NCI-H2081 (cell line): ENCODE measurements around the gene CCDC54.
"Not testable (repeated sequence)": the region's sequence is repeated elsewhere in the genome, so short reads cannot be mapped to it uniquely, and the experiment has no call there.

ENCODE experiments used
- DNase-seq, 2 experiments: peaks; one replicate each; lab custom pipeline; 2025; lab: John Stamatoyannopoulos, UW

The CCDC54 gene

GRCh38 chr3:107377151-107377550, at the start of gene CCDC54:
CCDC54 (plus strand) TSS chr3:107377439; CDS start chr3:107377588, 149 bp downstream.
- no peak for DNase-seq

DNA sequence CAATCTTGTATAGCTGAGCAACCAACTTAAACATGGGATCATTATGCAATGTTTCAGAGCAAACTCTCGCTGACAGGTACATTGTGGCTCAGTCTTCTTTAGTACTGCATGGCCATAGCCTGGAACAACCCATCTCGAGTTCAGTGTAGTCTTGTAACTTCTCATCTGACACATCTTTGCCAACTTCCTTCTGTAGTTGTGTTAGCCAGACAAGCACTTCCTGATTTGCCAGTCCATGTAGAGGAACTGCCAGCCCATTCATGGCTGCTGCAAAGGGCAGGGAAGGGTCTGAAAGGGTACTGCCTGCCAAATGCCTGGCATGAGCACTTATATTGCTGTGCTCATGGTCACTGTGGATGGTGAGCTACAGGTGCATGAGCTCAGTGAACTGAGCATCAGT, 49.2 kb upstream of the CCDC54 start:
- no peak for DNase-seq

DNA sequence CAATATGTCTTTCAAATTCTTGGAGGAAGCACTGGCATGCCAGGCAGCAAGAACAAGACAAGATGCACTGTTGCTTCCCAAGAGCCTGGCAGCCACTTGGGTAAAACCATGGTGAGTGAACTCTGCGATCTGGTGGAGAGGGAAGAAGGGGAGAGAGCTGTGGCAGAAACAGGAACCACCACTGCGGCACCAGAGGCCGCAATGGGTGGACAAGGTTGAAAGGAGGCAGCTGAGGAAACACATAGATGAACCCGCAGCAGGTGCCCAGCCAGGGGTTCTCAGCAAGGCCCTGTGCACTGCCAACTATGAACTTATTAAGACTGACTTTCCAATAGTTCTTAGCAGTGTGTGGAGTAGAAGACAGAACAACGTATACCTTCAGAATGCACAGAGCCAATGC, 48.2 kb upstream of the CCDC54 start:
- no peak for DNase-seq

- not testable (repeated sequence) for DNase-seq
Measured at GRCh38 chr3:107339690-107340089, 37.5 kb upstream of the CCDC54 start.

GRCh38 chr3:107344722-107345121, 32.5 kb upstream of the CCDC54 start:
- no peak for DNase-seq

- peak; percentile 2 to 7 for DNase-seq
Measured at GRCh38 chr3:107345822-107346405, 31.3 kb upstream of the CCDC54 start.

- no peak for DNase-seq
Measured at GRCh38 chr3:107346564-107346963, 30.7 kb upstream of the CCDC54 start.

DNA sequence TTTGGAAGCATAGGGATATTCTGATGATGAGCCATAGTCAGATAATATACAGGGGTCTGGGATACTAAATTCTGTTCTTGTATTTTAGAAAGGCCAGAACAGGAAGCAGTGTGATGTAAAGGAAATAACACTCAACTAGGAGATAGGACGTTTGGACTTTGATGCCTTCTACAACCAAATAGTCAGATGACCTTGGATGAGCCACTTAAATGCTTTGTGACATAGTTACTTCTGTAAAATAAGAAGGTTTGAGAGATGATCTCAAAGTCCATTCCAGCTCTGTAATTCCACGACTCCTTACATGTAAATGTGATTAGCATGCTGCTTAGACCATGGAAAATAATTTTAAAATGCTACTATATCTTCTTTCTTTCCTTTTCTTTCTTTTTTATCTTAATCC, 29.5 kb upstream of the CCDC54 start:
- DNase-seq, result no peak

- DNase-seq, result no peak
Measured at GRCh38 chr3:107356706-107357105, 20.5 kb upstream of the CCDC54 start.

DNA sequence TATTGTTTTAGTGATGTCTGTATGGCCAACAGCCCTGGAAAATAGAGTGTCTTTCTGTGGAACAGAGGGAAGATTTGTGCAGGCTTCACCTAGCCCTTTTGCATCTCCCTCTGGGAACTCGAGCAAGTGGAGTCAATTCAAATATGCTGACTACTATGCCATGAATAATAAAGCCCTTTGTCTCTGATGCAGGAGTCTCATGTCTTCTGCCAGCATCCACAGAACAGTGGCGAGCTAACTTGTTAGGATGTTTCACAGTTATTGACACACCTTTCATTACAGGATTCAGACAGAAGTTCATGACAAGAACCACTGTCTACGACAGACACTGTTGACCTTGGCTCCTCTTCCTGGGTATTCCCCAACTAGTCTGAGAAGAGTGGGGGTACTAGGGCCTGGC, 15.6 kb upstream of the CCDC54 start:
- no peak for DNase-seq

DNA sequence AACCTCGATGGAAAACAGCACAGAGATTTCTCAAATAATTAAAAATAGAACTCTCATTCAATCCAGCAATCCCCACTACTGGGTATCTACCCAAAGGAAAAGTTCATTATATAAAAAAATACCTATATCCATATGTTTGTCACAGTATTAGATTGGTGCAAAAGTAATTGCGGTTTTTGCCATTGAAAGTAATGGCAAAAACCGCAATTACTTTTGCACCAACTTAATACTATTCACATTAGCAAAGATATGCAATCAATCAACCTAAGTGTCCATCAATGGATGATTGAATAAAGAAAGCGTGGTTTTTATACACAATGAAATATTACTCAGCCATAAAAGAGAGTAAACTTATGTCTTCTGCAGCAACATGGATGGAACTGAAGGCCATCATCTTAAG, 12.2 kb upstream of the CCDC54 start:
- no peak for DNase-seq

- DNase-seq, result no peak
Measured at GRCh38 chr3:107366766-107367165, 10.5 kb upstream of the CCDC54 start.

DNA sequence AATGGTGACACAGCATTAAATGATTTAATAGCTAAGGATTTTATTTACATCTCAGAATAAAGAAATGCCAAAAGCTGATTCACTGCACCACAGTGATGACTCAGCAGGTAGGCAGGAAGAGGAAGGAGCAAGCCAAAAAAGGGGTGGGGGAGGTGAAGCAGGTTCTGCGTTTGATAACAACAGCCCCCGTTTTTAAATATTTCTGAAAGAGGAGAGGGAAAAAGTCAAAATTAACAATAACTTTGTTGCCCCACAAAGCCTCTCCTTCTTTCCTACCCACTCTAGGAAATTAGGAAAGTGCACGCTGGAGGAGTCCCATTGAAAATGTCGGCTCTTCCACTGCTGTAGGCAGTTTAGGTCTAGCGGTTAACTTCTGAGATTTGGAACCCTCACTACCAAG, 9.9 kb upstream of the CCDC54 start:
- DNase-seq, result no peak

GRCh38 chr3:107368654-107369398, 8.4 kb upstream of the CCDC54 start:
- DNase-seq, result no peak

DNA sequence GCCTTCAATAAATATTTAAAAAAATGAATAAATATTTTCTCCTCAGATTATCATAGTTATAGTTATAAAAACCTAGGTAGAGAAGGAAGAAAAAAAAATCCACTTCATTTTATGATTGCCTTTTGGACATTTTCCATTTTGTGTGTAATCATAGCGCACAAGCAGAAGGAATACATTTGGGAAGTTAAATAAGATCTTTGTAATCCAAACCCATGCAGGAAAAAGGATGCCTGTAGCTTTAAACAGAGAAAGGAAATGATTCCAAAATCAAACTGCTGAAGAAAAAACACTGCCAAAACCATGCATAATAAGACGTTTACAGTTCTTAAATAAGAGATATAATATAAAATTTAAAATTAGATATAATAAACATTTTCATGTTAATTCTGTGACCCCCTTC, 7.4 kb upstream of the CCDC54 start:
- no peak for DNase-seq

DNA sequence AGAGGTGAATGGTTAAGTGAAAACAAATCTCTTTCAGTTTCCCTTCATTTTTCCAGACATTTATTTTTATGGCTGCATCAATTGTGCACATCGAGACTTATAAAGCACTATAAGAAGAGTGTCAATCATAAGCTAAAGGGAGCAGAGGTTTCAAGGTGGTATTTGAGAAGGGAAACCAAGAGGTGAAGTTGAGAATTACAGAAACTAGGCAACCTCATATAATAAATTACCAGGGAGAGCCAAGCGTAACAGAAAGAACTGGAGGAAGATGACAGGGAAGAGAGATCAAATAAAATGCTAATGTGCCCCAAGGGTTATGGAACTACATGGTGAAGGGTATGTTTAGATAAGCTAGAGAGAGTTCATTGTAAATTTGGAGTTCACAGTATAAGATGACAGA, 6.3 kb upstream of the CCDC54 start:
- DNase-seq, result no peak

- DNase-seq, result no peak
Measured at GRCh38 chr3:107372506-107372905, 4.7 kb upstream of the CCDC54 start.

DNA sequence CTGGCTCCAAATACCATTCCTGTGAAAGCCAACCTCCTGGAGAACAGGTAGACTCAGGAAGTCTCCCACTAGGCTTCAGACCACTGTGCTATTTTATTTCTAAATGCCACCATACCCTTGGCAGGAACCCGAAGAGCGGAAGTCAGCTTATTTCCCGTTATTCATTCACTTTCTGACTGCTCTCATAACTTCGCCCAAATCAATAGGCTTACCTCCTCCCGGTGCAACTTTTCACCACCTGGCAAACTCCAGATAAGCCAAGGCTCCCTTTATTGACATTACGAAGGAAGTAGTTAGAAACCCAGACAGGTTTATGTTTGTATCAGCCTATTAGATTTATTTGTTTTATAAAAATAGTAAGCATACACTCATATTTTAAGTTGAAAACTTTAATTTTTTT, 3.3 kb upstream of the CCDC54 start:
- no peak for DNase-seq

DNA sequence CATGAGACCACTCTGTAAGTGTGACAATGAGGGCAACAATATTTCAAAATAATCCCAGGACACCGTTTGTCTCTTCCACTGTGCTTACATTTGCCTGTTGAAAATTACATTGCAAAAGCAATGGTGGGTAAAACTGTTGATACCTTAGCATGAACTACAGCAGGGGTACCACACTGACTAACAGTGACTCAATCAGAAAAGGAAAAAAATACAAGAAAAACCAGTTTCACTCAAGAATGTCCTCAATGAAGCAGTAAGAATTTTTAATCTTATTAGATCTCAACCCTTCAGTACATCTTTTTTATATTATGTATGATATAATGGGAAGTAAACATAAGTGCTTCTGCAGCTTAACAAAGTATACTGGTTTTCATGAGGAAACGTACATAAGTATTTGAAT, 1.6 kb upstream of the CCDC54 start:
- DNase-seq, result no peak

GRCh38 chr3:107382631-107383030, 5.4 kb downstream of the CCDC54 start:
- peak in 1 of 2 experiments; percentile 18 for DNase-seq

DNA sequence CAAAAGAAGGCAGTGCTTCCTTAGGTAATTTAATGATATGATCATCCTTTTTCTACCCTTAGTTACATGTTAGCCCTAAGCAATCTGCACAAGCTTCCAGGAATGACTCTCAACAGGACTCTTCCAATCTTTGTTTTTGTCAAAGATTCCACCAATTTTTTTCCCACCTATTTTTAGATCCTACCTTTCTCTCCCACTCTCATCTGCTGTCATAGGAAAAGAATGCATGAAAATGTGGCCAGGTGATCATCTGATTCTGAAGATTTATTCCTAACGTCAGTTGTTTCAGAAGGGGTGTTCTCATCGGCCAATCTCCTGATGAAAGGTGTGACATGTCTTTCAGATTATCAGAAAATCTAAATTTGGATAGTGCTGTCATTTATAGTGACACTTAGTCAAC, 7.2 kb downstream of the CCDC54 start:
- no peak for DNase-seq

DNA sequence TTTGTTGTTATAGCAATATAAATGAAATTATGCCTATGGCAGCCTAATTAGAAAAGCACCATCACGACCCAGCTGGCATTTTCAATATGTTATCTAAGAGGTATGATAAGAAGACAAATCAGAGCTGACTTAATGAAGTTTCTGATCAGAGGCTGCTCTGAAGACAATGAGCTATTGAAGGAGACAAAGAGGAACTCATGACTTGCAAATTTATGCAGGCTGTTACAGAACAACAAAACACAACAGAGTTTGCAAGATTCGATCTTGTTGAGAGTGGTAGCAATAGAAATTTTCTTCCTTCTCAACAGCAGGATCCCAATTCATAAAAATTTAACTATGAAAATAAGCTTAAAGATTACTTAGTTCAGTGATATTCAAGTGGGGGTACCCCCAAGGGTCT, 7.7 kb downstream of the CCDC54 start:
- DNase-seq, result no peak

GRCh38 chr3:107387555-107387954, 10.3 kb downstream of the CCDC54 start:
- no peak for DNase-seq
